Dedifferentiated amniotic fluid mesenchymal stem cell (primary cell): ENCODE results near the gene GLI3.

Source experiments
- DNase-seq: peaks from one replicate; pipeline ENCODE4 v3.0.0-alpha.2; 2016; ENCODE audit errors: extremely low spot score

Gene GLI3

DNA sequence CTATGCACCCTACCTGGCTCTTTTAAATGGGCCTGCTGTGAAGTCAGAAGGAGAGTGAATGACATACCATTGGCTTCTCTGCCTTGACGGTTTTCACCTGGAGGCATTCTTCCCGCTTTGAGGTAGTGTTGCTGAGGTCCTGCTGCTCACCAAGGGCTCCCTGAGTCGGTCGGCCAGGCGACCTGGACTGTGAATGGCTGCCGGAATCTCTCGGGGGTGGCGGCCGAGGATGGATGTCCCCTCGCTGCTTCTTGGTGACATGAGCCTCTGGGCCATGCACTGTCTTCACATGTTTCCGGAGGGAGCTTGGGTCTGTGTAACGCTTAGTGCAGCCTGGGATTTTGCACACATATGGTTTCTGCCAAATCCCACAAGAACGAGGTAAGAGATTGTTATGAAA is 264.7 kb downstream of the GLI3 start:
- DNase-seq: no peak

DNA sequence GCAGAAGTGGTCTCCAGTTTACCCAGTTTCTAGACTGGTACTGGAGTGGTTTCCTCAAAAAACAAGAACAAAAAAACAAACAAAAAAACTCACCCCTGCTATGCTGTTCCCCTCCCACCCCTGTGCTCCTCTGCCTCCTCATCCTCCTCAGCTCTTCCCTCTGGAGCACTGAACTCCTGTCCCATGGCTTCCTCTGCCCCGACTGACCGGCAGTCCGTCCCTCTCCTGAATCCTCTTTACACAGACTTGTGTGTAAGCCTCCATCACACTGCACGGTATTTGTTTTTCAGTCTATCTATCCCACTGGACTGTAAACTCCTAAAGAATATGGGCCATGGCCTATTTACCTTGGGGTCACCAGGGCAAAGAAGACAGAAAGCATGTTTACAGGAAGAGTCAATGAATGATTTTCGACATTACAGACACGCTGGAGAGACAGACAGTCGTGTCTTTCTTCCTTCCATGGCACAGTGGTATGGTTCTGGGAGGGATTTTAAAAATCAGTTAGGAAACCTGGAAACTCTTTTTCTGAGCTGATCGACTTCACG is 265.3 kb downstream of the GLI3 start:
- no peak for DNase-seq

DNA sequence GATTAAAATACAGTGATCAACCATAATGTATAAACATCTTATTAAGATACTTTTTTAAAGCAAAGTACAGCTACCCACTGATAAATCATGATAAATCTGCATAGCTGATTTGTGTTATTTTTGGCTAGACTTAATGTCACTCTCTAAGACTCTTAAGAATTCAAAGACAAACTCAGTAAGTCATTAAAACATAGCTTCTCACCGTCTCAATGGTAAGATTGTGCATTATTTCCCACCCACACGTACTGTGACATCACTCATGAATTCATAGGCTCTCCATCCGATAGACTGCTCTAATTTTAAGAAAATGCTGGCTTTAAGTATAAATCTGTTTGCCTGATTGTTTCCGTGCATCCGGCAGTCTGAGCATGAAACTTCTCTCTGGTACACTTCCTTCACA is 266.1 kb downstream of the GLI3 start:
- DNase-seq: no peak

DNA sequence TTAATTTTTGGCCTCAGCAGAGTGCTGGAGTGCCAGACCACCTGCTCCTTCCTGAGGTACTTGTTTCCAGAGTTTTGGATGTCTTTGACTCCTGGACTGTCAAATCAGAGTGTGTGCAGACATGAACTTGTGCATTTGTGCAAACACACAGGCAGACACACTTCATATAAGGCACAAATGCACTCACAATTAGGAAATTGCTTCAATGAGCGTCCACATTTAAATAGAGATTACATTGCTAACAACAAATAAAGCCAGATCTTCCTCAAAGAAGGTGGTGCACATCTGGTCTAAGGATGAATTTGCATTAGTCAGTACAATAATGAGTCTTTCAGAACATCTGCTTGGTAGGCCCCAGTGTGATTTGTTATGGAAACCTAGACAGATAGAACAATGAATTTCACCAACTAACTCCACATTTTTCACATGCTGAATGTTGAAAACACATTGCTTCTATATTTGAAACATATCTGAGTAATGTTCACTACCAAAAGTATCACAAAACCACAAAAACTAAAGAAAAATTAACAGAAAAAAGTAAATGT is 267.4 kb downstream of the GLI3 start:
- DNase-seq: no peak

DNA sequence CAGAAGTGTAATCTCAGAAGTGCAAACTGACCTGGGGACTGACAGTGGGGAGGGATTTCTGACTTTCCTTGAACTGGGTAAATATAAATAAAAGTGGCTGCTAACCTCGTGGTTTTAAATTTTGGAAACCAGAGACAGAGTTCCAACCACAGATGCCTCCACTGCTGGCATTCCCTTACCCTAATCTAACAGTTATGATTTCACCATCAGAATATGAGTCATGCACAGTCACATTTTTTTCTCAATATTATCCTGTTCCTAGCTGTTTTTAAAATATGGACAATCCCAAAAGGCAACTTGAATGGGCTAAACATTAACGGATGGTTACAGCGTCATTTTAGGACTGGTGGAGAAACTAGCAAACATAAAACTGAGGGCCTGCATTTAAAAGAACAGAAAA is 269.9 kb downstream of the GLI3 start:
- DNase-seq: peak; percentile 36

DNA sequence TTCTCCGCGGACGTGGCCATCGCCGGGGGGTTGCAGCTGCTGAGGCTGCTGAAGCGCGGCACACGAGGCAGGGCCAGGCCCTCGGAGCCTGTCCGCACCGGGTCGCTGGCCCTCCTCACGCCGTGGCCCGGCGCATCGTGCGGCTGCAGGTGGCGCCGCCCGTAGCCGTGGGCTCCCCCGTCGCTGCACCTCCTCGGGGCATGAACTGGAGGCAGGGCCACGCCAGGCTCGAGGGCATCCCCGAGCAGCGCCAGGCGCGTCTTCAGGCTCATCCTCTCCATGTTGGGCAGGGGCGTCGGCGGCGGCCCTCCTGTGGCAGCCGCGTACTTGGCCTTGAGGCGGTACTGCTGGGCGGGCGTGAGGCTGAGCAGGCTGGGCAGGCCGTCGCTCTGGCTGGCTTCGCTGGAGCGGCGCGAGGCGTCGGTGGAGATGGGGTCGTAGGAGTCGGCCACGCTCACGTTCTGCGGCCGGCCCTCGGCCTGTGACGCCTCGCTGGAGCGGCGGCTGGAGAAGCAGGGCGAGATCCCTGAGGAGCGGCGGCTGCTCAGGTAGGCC is 271.0 kb downstream of the GLI3 start:
- DNase-seq: no peak

DNA sequence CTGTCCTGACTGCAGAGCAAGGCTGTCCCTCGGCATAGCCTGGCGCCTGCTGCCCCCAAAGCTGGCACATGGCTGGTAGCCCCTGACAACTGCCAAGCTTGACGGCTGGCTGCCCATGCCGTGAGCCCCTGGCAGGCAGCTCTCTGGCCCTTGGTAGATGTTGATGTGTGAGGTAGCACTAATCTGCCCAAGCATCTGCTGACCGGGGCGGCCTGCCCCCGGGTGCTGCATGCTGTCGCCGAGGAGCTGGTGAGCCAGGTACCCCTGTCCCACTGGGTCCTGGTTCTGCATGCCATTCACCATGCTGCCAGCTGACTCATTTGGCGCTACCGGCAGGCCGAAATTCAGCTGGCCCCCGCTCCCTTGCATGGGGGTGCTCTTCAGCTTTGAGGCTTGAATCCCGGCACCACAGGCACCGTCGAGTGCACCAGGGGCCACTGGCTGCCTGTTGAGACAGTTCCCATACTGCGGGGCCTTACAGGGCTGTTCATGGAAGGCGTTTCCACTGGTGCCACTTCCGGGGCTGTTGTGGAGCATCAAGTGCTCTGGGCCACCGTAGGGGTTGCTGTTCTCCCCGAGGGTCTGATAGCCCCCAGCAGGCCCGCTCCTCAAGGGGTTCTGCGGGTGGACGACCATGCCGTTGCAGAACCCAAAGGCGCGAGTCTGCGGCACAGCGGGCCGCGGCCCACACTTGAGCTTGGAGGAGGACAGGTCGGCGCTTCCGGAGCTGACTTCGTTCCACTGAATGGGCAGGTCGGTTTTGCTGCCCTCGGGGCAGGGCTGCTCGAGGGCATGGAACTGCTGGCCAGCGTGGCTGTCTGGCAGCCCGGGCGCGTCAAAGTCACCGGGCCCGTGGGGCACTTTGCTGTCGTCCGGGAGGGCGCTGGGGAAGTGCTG is 271.9 kb downstream of the GLI3 start:
- no peak for DNase-seq

DNA sequence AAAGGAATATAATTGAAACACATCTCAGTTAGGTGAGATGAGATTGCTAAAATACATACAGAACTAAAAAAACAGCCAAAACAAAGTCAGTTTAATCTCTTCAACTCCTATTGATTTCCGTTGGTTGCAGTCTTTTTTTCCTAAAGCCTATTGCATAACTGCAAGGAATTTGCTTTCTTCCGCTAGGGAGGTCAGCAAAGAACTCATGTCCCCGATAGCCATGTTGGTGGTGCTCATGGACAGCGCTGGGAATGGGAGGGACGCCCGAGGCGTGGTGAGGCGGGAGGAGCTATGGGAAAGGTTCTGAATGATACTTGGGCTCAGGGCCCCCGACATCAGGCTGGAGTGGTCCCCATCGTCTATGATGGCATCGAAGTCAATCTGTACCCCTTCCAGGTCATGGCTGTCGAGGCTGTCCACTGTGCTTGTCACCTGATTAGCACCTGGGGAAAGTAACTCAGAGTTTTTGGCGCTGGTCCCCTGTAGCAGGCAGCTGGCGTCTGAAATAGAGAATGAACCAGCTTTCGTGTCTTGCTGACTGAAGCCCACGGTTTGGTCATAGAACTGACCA is 272.7 kb downstream of the GLI3 start:
- no peak for DNase-seq

DNA sequence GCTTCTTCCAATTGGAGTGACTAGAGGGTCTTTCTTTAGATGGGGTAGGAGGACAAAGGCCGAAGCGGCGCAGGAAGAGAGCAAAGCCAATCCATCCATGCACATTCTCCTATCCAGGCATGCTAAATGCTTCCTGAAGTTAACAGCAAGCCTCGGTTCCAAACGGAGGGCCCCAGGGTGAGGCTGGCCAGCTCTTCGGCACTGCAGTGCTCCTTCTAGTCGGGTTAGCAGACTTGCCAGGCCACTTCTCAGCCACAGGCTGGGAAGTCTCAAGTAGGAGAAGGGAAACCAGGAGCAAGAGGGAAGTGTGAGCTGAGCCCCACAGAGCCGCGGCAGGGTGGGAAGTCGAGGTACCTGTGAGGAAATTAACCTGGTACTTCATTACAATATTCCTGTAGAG is 280.3 kb downstream of the GLI3 start:
- no peak for DNase-seq

DNA sequence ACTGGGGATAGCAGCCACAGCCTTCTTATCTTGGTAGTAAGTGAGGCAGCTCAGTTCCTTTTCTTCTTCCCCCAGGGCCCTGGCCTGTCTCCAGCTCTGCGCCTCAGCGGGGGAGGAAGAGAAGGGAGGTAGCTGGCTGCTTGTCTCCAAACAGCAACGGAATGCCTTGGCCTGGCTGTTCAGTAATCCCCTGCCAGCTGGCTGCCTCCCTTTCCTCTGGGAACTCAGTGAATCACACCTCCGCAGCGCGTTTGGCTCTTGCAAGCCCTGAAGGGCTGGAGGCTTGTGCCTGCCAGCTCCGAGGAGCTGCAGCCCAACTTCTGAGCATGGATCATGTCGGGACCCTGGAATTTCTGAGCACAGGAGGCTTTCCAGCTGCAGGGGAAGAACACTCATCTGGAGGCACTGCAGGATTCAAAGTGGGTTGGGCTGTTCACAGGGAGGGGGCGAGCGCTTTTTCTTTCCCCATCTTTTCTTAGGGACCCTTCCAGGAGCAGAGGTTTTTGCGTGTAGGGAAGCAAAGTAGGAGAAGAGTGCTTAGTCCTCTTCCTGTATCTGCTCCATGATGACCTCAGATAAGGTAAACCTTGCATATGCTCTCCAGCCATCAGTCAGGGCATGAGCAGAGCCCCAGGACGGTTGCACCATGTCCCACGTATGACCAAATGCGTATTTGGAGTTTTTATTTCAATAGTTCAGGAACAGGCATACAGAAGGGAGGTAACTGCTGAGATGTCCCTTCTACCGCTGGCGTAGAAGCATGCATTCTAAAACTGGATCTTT is 280.9 kb downstream of the GLI3 start:
- DNase-seq: peak; percentile 98

DNA sequence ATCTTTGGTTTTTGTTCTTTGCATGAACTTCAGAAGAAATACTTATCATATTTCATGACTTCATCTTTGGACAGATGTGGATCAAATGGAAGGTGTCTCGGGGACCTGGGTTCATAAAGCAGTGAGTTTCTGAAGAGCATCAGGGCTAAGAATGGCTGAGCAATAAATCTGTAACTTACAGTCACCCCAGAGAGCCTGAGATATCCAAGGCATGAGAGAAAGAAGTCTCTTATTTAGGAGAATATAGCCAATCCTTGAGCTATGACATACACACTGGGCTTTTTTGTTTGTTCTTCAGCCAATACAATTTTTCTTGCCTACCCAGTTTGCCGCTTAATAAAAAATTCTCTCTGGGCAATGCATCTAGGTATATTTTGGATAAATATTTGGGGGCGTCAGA is 281.6 kb downstream of the GLI3 start:
- DNase-seq: no peak

DNA sequence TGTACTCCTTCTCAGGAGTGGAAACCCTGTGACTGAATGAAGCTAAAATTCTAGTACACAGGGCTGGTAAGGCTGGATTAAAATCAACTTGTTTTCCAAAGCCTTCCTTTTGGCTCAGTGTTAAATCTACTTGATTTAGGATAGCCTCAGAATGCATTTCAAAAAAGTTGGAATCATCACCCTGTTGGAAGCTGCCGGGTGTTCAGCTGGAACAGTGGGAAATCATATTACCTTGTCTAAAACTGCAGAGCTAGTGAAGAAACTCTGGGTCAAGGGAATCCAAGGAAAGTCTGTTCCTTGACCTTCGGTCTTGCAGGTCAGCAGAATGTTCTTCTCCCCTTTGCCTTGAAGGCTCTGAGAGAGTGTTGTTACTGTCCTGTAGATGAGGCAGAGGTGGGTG is 282.0 kb downstream of the GLI3 start:
- DNase-seq: no peak

DNA sequence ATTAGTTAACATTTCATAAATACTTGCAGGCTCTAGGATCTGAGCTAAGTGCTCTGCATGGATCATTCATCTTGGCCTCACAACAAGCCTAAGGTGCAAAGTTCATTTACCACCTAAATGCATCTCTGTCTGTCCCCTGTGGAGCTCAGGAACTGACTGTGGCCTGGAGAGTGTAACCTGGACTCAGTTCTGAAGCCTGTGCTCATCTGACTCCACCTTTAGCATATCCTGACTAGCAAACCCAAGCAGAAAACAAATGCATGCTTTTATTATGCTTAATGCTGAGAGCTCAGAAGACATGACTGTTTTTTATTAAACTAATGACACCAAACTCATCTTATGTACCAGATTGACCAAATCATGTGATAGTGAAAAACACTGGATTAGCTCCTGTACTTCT is 288.5 kb downstream of the GLI3 start:
- no peak for DNase-seq

DNA sequence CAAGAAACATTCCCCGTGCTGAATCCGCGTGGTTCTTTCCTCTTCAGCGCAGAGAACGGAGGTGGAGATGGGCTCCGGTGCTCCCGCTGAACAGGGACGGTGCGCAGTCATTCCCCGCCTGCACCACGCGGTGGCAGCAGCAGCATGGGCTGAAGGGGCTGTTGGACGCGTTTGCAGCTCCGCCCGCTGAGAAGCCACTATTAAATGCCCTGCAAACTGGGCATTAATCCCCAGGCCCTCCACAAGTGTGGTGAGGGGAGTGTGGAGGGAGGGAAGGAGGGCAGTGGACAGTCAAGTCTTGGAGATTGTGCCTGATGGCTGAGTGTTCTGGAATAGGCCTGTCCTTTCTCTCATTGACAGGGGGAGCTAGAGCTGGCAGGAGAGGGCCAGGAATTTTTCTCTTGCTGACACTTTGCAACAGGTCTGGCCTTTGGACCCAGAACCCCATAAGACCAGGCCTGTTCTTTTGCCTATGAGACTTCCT is 293.9 kb downstream of the GLI3 start:
- peak; percentile 47 for DNase-seq

DNA sequence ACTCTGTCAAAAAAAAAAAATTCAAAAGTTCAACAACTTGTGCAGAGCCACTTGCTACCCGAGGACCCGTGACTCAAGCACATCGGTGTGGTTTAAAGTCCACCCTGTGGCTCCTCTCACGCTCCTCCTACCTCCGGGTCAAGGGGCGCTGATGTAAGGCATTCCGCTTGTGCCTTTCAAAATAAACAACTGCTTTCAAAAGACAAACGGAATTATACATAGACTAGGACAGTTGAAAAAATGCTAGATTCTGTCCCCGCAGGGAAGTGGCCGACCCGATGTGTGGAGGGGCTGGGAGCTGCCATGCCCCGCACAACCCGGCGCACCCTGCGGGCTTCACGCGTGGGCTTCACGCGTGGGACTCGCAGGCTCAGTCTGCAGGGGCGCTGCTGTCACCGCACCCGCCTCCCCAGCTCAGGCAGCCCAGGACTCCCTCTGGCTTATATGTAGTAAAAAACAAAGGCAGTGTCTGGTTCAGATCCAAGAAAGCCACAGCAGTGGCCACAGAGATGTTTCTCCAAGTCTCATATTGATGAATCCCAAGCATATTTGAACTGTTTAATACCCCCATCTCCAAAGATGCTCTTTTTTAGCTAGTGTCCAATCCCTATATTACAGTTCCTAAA is 294.4 kb downstream of the GLI3 start:
- no peak for DNase-seq

DNA sequence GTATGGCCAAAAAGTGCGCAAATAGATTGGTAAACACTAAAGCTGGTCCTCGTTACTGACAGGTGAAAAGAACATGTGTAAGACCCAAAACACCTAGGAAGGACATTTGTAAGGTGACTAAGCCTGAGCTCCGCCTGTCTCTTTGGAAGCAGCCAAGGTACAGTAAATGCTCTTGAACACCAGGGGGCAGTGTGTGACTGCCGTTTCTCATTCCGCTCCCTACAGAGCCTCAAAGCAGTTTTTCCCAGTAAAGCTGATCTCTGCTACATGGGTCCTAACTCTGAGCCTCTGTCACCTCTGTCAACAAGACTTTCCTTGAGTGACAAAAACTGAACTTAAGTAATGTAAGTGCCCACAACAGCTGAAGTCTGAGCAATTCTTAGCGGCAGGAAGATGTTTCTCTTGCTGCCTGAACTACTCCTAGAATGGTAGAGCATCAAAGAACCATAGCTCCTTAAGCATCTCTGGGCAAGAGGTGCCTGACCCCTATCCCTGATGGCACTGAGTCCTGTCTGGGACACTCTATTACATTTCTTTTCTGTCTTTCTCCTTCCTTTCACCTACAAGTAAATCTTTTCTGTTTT is 296.2 kb downstream of the GLI3 start:
- DNase-seq: peak; percentile 75

DNA sequence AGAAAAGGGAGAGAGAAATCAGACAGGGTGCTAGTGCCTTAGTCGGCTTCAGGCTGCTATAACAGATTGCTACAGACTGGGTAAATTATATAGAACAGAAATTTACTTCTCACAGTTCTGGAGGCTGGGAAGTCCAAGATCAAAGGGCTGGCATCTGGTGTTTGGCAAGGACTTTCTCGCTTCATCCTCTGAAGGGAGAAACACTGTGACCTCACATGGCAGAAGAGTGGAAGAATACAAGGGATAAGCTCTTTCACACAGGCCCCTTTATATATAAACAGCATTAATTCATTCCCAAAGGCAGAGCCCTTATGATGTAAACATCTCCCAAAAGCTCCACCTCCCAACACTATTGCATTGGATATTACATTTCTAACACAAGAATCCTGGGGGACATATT is 298.6 kb downstream of the GLI3 start:
- DNase-seq: no peak

DNA sequence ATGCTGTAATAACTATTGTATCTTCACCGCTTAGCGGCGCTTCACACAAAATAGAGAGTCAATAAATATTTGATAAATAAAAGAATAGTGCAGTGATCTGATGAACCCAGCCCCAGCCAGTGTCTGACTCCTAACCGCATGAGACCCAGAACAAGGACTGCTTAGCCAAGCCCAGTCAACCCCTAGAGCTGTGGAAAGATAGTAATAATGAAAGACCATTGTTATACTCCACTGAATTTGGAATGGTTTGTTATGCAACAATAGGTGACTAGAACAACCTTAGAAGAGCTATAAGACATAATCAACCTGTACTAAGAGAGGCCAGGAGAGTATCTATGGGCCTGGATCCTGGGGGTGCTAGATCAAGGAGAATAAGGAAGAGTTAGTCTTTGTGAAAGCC is 303.6 kb downstream of the GLI3 start:
- DNase-seq: no peak

DNA sequence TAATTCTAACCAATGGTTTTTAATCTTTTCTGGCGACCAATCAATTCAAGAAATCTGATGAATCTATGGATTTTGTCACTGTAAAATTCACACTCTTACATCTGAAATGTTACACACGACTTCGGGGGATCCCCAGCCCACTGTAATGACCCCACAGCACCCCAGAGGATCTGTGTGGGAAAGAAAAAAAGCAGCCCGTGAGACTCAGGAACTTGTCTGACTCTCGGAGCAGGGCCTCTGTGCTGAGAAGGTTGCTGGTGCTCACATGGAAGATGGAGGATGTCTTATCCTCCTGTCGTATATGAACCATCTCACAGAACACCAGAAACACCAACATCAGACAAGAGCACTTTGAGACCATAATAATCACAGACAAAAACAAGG is 305.8 kb downstream of the GLI3 start:
- no peak for DNase-seq

DNA sequence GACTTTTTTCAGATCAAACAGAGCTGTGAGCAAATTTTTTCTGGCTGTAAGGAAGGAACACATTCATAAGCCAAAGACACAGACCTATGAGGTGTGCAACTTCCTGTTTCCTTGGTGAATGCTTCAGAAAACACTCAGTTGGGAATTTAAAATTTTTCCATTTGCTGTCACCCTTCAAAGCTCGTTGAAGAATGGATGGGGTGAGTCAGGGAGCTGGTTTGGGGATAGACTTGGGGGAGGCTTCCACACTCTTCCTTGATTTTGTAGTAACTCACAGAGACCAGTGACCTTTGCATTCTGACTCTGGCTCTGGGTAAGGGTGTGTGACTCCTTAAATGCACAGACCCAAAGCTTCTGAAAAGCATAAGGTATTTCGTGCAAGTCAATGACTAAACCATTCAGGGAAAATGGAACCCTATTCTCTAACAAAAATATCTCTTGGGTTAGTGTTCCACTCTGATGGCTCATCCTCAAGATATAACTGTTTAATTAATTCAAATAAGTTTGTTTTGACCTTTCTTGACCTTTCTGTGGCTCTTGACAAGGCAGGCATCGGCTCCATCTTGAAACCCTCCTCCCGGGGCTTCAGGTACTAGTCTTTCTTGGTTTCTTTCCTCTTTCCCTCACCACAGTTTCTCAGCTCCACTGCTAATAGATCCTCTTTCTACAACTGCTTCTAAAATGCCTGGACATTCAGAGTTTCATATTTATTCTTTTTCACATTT is 306.3 kb downstream of the GLI3 start:
- DNase-seq: no peak
